ENCODE results near the gene KLRF2.

- TF ChIP-seq, protein P1, sequence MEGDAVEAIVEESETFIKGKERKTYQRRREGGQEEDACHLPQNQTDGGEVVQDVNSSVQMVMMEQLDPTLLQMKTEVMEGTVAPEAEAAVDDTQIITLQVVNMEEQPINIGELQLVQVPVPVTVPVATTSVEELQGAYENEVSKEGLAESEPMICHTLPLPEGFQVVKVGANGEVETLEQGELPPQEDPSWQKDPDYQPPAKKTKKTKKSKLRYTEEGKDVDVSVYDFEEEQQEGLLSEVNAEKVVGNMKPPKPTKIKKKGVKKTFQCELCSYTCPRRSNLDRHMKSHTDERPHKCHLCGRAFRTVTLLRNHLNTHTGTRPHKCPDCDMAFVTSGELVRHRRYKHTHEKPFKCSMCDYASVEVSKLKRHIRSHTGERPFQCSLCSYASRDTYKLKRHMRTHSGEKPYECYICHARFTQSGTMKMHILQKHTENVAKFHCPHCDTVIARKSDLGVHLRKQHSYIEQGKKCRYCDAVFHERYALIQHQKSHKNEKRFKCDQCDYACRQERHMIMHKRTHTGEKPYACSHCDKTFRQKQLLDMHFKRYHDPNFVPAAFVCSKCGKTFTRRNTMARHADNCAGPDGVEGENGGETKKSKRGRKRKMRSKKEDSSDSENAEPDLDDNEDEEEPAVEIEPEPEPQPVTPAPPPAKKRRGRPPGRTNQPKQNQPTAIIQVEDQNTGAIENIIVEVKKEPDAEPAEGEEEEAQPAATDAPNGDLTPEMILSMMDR (IDR thresholded peaks at IDR 0.05) = no peak
- TF ChIP-seq, protein P2, sequence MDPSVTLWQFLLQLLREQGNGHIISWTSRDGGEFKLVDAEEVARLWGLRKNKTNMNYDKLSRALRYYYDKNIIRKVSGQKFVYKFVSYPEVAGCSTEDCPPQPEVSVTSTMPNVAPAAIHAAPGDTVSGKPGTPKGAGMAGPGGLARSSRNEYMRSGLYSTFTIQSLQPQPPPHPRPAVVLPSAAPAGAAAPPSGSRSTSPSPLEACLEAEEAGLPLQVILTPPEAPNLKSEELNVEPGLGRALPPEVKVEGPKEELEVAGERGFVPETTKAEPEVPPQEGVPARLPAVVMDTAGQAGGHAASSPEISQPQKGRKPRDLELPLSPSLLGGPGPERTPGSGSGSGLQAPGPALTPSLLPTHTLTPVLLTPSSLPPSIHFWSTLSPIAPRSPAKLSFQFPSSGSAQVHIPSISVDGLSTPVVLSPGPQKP (IDR thresholded peaks at IDR 0.05; ENCODE audit: low read depth, low read length) = no peak
These were observed 16.2 kb upstream of the KLRF2 start for GRCh38 chr12:9864913-9865675.
